Measurements from ENCODE around the gene TBC1D8. TPM values are rescaled to one million over a fixed set of nuclear protein-coding genes. Genes with fewer than 3 reads are reported as not detected.

The TBC1D8 gene
- total RNA-seq, 1 donor from 2014 or later: 19.9 TPM

- DNase-seq: no peak
- ATAC-seq: no peak
Measured at GRCh38 chr2:101002562-101003277, 148.5 kb downstream of the TBC1D8 start.

GRCh38 chr2:101001691-101002561 lies 149.3 kb downstream of the TBC1D8 start, which contains the start of gene RPL31:
Gene RPL31, plus strand, starts transcription at chr2:101002289. Its CDS starts 413 bp downstream, at chr2:101002702.
- no peaks in the 10 kb centered on the region for H3K27me3 ChIP-seq
- ATAC-seq (peak; percentile 98), DNase-seq (peak; percentile 99)
- peak within 1 kb of the TSS; percentile 93 for H3K4me3 ChIP-seq
- H3K9me3 ChIP-seq: no peaks in the 10 kb centered on the region
- peak within 1 kb of the TSS; percentile 92 for H3K27ac ChIP-seq
- TF ChIP-seq CTCF (IDR thresholded peaks at IDR 0.05): no peak
- H3K36me3 ChIP-seq: peaks cover 38% of the 10 kb centered on the region
- peaks cover 24% of the 10 kb centered on the region for H3K4me1 ChIP-seq
- intact Hi-C loops (cut with DNase I): no loop called here

More at GRCh38 chr2:101002562-101003277, 148.5 kb downstream of the TBC1D8 start:
- intact Hi-C loops (cut with DNase I): no loop called here
- Histone ChIP-seq H3K36me3 (peaks cover 46% of the 10 kb centered on the region), H3K4me1 (peaks cover 24% of the 10 kb centered on the region), H3K27me3 (no peaks in the 10 kb centered on the region), H3K9me3 (no peaks in the 10 kb centered on the region), H3K4me3 (peak overlapping the region; percentile 93), H3K27ac (peak overlapping the region; percentile 92)
- no peak for TF ChIP-seq CTCF (IDR thresholded peaks at IDR 0.05)

GRCh38 chr2:100999995-101000394 lies 151.2 kb downstream of the TBC1D8 start:
- H3K27ac ChIP-seq: no peak overlapping the region
- intact Hi-C loops (cut with DNase I): no loop called here
- no peaks in the 10 kb centered on the region for H3K9me3 ChIP-seq
- peaks cover 15% of the 10 kb centered on the region for H3K4me1 ChIP-seq
- no peak for TF ChIP-seq CTCF (IDR thresholded peaks at IDR 0.05)
- DNase-seq: no peak
- H3K4me3 ChIP-seq: no peak overlapping the region
- peaks cover 19% of the 10 kb centered on the region for H3K36me3 ChIP-seq
- no peaks in the 10 kb centered on the region for H3K27me3 ChIP-seq
- ATAC-seq: no peak

GRCh38 chr2:100998235-100998573 lies 153.0 kb downstream of the TBC1D8 start:
- Histone ChIP-seq H3K4me3 (no peak overlapping the region), H3K9me3 (no peaks in the 10 kb centered on the region), H3K36me3 (peaks cover 5% of the 10 kb centered on the region), H3K4me1 (peaks cover 2% of the 10 kb centered on the region), H3K27me3 (no peaks in the 10 kb centered on the region), H3K27ac (no peak overlapping the region)
- ATAC-seq (no peak), DNase-seq (no peak)
- no peak for TF ChIP-seq CTCF (IDR thresholded peaks at IDR 0.05)
- intact Hi-C loops (cut with DNase I): no loop called here

GRCh38 chr2:100997509-100998234 lies 153.5 kb downstream of the TBC1D8 start:
- no peak for DNase-seq
- Histone ChIP-seq H3K4me3 (no peak overlapping the region), H3K36me3 (peaks cover 4% of the 10 kb centered on the region), H3K27ac (no peak overlapping the region), H3K9me3 (no peaks in the 10 kb centered on the region), H3K27me3 (no peaks in the 10 kb centered on the region), H3K4me1 (no peaks in the 10 kb centered on the region)
- TF ChIP-seq CTCF (IDR thresholded peaks at IDR 0.05): no peak
- no peak for ATAC-seq
- intact Hi-C loops (cut with DNase I): no loop called here
